GM19372 (cell line): ENCODE measurements around the gene EBLN2.
"Not testable (repeated sequence)": the region's sequence is repeated elsewhere in the genome, so short reads cannot be mapped to it uniquely, and the experiment has no call there.

ENCODE experiments used
- ATAC-seq: cut with Tn5 transposase; IDR thresholded peaks from one replicate; pipeline ENCODE4 v1.9.1; 2021; ENCODE audit warnings: mild to moderate bottlenecking, low read depth, moderate library complexity; ENCODE audit not compliant: unreplicated experiment

EBLN2 gene

DNA sequence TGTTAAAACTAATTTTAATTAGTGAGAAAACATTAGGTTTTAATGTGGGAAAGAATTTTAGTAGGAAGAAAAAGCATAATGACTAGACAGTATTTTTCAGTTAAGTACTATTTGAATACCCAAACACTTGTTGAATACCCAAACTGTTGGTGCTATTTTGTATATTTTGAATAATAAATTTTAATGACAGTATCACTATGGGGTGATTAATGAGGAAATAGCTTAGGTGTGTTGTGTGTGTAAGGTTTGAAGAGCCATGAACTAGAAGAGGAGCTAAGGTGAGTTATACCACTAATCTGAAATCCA lies 4.7 kb upstream of the EBLN2 start:
- no peak for ATAC-seq

DNA sequence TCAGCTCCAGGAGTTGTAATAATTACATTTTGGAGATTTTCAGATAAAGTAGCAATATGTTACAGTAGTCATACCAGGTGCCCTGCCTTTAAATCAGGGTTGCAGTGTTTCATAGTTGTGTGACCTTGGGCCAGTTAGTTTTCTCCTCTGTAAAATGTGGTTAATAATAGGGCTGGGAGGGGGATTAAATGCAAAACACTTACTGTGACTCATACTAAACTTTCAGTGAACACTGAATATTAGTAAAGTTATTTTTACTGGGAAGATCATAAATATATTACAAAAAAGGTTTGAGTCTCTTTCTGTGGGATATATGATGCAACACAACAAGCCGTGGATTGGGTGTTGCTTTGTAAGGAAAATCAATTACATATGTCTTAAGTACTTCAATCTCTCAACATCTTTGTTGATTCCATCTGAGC lies 1.1 kb upstream of the EBLN2 start:
- ATAC-seq, result no peak

DNA sequence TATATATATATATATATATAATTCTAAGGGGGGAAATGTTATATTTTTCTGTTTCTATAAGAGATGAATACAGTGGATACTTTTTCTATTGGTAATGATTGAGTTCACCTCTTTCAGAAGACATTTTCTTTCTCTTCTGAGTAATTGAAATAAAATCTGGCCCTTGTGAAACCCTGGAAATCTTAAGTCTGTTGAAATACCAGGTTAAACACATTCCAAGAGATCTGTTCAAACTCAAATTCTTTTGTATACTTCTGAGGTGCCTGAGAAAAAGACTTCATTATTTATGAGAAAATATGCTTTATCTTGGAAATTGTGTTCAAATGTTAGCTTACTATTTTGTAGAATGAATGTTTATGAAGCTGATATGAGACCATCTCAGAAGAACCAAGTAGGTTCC lies 4.8 kb downstream of the EBLN2 start:
- not testable (repeated sequence) for ATAC-seq

DNA sequence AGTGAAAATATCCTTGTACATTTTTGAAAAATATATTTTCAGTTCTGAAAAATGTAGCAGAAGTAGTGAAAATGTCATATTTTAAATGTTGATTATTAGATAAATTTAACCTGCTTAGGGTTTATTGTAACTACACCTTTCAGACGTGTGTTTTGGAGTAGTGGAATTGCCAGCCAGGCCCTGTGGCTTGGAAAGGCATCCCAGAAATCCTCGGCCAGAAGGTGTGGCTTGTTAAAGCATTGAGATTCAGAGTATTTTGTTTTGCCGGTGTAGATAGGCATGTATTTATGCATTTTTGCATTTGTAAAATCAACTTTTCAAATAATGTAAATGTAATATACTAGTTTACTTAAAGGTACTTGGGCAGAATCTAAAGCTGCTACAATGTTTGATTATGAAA lies 7.0 kb downstream of the EBLN2 start:
- no peak for ATAC-seq

DNA sequence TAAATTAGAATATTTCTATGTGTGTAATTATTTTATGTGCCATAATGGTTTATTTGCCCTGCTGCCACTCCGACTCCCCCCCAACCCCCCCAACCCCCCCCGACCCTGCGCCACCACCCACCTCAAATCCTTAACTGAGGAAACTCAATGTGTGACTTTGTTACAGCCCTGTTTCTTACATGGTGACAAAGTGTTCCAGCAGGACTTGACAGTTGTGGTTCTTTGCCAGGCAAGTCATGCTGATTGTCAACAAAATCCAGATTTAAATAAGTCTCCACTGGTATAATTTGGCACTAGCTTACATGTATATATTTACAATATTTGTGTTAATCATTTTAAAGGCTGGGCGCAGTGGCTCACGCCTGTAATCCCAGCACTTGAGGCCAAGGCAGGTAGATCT lies 7.7 kb downstream of the EBLN2 start:
- ATAC-seq, result no peak

DNA sequence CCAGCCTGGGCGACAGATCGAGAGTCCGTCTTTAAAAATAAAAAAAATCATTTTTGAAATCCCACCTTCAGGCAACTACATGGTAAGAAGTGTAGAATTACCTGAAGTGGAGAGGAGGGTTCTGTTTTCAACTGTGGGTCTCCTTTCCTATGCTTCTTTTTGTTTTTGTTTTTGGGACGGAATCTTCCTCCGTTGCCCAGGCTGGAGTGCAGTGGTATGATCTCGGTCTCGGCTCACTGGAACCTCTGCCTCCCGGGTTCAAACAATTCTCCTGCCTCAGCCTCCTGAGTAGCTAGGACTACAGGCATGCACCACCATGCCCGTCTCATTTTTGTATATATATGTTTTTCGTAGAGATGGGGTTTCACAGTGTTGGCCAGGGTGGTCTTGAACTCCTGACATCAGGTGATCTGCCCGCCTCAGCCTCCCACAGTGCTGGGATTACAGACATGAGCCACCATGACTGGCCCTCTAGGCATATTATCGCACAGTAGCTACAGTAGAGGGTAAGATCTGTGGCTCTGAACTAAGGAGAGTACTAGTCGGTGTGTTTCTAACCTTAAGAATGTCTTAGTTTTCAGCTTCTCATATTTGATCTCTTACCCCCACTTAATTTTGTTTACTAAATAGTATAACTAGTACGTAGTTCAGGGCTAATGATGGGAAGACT lies 8.5 kb downstream of the EBLN2 start:
- no peak for ATAC-seq

DNA sequence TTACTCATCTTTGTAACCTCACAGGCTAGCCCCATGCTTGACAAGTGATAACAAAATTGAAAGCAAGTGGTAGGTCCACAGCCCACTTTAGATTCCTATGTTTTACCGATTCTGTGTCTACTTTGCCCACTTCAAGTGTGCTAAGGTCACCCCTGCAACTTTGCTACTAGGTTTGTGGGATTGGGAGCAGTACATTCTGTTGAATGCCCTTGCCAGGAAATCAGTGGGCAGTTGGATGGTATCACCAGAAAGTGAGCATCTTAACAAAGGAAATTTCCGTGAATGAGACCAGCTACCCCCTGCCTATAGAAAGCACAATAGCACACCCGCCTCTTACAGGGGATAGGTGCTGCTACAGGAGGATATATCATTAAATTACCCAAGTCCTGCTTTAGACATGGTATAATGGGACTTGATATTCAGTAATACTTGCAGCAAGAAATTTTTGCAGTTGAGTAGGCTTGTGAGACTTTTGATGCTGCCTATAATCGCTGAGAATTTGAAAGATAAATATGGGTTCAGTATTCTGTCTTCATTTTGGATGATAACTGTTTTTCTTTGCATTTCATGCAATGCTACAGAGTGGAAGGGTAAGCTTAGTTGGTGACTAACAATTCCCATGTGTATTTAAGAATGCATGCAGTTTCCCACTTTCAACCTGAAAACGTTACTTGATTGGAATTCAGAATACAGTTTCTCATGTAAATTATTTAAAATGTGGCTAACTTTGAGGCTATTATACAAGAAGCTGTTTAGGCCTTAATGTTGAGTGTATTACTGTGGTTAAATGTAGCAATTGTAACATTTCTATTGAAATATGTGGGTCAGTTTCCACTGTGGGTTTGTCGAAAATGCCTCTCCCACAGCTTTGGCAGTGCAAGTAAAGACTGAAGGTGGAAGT lies 9.5 kb downstream of the EBLN2 start:
- no peak for ATAC-seq

DNA sequence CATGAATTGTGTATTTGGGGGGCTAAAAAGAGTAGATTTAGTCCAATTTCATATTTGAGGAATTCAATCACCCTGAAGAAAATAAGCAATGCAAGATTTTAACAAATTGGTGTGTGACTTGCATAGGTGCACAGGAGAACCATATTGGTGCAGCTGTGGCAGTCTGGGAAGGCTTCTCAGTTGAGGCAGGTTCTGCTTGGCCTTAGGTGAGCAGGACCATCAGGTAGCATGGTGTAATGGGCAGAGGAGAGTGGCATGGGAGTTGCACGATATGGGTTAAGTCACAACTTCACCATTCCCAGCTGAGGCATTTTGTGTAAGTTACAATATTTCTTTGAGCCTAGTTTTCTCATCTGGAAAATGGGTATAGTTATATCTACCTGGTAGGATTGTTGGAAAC lies 10.5 kb downstream of the EBLN2 start:
- ATAC-seq, result no peak

DNA sequence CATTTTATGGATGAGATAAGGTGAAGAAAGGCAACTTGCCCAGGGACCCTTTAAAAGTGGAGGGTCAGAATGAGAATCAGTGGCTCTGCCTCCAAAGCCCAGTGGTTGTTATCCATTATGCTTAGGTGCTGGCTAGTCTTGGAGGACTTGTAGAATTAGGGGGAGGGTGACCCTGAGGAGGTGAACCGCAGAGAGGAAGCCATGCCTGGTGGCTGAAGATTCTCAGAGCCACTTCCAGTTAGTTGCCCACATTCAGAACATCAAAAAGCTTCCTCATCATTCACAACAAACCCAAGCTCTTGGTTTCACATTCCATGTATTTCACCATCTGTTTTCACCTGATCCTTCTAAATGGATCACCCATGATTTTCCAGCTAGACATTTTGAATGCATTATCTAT lies 11.2 kb downstream of the EBLN2 start:
- no peak for ATAC-seq

DNA sequence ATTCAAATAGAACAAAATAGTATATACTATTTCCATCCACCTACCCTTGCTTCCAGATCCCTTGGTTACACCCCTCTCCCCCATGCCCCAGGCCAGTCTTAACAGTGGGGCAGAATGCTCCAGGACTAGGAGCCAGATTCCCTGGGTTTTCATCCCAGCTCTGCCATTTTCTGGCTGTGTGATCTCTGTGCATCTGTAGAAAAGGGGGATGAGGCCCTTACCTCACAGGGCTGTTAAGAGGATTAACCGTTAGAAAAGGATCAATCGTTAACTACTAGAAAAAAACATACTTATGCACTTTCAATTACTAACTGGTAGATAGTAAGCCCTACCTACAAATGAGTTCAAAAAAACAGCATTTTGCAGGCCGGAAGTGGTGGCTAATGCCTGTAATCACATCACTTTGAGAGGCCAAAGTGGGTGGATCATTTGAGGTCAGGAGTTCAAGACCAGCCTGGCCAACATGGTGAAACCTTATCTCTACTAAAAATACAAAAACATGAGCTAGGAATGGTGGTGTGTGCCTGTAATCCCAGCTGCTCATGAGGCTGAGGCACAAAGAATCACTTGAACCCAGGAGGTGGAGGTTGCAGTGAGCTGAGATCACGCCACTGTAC lies 11.7 kb downstream of the EBLN2 start:
- no peak for ATAC-seq

DNA sequence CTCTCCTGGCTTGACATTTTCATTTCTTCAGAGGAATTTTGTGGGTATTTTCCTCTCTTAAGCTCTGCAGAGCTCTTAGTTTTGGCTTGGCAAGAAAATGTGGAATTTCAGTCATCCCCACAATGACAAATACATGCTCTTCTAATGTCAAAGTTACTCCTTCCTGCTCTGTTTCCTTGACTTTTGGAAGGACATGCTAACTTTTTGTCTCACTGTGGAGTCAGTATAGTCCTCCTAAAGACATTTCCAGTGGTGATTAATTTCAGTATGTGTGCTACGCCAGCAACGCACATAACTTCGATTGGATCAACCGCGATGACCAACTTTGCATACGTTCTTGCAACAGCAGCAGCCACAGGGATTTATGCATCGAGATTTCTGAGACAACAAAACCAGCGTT lies 13.3 kb downstream of the EBLN2 start:
- no peak for ATAC-seq

DNA sequence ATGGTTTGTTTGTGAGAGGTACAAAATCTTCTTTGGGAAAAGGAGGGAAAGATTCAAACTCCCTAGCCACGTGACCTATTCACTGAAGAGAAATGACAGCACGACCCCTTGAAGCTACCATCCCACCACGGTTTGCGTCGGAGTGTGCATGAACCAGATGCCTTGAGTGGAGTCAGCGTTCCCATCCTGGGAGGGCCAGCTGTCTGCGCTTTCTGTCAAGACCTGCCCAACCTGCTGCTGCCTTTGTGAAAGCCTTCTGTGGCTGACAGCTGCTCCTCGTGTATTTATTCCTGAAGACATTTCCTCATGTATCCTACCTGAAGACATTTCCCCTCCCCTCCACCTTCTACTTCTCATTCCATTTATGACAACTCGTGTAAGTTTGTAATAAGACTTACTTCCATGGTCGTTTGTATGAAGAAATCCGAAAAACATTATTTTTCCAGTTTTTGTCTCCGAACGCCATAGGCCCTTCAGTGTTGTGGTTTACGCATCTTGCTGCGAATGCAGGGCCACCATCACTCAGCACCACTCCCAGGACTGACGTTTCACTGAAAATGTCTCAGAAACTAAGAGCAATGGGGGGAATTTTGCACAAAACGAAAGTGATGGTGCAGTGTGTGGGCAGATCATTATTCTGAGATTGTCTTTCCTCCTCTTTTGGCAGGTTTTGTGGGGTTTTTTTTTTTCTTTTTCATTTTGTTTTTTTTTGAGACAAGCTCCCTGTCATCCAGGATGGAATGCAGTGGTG lies 18.9 kb downstream of the EBLN2 start:
- ATAC-seq, result peak; percentile 81

DNA sequence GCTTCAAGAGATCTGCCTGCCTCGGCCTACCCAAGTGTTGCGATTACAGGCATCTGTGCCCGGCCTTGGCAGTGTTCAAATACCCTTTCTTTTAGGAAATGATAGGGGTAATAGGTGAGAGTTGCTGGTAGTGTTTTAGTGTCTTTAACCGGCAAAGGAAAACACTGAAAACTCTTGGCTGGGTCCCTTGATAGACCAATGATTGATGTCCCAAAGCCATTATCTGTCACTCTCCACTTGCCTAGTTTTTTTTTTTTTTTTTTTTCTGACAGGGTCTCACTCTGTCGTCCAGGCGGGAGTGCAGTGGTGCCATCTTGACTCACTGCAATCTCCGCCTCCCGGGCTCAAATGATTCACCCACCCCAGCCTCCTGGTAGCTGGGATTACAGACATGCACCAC lies 19.7 kb downstream of the EBLN2 start:
- ATAC-seq, result no peak

DNA sequence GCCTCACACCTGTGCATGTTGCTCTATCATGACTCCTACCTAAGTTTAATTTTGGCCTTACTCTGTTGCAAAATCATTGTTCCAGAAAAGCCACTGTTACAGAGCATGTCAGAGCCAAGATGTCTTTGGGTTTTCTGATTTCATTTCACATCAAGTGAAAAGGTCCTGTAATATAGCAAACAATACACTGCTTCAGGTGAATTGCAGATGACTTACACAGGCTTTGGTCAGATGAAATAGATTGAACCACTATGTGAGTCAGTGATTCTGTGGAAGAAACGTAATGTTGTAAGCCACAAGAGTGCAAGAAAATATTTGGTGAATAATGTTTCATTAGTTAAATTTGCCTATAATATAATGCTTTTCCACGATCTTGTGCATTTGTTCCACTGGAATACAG lies 22.7 kb downstream of the EBLN2 start:
- no peak for ATAC-seq

DNA sequence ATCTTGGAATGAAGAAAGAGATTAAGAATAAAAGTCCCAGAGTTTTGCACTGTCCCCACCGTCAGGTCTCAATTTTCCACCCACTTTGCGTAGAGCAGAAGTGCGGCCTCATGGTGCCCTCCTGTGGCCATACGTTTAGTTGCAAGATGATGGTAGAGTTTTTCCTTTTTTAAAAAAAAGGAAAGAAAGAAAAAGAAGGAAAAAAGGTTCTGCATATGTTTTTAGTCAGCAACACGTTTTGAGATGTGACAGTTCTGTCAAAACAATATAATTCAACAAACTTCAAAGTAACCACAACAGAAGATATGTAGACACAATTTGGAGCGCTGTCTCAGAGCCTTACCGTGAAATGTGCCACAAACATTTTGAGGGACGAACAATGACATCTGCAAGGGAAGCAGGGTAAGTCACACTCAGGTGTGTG lies 24.6 kb downstream of the EBLN2 start:
- peak; percentile 56 for ATAC-seq

DNA sequence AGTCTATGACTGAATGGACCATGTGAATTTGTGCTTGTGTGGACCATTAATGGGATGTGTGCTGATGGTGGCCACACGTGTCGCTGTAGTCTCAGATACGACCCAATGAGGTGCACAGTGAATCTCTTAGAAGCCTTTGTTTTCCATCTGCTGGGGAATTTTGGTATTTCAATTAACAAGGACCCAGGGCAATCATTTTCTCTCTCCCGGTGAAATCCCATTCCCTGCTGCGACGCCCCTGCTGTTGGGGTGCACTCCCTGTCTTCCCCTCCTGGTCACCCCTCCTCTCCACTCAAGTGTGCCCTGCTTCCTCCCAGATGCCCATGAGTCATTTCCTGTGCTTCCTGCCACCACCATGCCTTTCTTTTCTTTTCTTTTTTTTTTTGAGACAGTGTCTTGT lies 32.7 kb downstream of the EBLN2 start:
- ATAC-seq, result peak; percentile 78

DNA sequence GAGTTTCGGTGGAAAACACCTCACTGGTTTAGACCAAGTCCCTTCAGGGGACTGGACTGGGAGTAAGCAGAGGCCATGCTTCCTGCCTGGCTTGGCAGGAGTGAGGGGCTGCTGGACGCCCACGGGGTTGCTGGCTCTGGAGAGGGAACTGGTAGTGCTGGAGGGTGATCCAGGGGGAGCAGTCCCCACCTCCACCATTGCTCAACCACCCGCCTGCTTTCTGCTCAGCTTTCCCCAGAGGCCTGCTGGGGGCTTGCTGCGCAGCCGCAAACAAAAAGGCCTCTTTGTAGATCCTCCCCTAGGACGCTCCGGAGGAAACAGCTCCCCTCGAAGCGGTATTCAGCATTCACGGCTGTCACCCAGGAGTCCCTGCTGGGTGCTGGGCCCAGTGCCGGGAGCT lies 33.5 kb downstream of the EBLN2 start:
- no peak for ATAC-seq

DNA sequence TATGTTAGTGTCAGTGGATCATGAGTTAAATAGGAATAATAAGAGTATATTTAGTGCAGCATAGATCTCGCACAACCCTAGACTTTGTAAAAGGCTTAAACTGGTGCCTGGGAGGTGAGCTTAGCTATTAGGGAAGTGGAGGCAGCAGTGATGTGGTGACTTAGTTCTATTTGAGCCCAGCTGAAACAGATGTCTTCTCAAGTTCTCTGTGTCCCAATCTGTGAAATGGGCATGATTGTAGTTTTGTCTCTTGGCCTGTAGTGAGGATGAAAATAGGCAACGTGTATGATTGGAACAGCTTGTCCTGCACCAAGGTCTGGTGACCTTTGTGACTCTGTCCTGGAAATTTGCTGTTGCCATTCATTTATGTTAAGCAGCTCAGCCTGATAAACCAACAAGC lies 34.7 kb downstream of the EBLN2 start:
- ATAC-seq, result no peak

DNA sequence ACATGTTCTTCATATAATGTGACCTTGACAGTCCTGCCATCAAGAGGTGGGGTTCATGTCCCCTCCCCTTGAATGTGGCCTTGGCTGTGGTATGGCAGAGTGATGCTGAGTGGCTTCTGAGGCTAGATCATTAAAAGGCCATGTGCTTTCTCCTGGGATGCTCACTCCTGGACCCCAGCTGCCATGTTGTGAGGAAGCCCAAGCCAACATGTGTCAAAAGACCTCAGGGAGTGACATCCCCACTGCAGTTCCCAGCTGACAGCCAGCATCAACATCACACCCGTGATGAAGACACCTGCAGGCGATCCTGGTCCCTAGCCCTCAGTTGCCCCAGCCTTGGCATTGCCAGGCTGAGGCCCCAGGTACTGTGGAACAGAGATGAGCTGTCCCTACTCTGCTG lies 36.6 kb downstream of the EBLN2 start:
- no peak for ATAC-seq

DNA sequence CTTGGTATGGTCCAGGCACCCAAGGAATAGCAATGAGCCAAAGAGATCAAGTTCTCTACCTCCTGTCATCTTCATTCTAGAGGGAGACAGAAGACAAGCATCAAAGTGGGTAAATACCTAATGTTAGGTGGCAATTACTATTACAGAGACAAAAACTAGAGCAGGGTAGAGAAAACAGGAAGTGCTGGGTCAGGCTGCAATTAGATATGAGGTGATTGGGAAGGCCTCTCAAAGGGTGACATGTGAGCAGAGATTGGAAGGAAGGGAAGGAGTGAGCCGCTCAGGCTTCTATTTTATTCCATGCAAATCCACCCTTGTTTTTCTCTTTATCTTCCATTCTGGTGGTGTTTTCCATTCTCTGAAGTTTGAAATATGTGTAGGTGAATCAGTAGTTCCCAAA lies 37.4 kb downstream of the EBLN2 start:
- ATAC-seq, result no peak
